ENCODE results near the gene EXOC1L. TPM values are rescaled to one million over a fixed set of nuclear protein-coding genes. Genes with fewer than 3 reads are reported as not detected.
A peak's percentile ranks its signal among the peaks of the same experiment; 100 is the strongest.

EXOC1L gene
- total RNA-seq, 4 donors from 2014 or later = not detected

DNA sequence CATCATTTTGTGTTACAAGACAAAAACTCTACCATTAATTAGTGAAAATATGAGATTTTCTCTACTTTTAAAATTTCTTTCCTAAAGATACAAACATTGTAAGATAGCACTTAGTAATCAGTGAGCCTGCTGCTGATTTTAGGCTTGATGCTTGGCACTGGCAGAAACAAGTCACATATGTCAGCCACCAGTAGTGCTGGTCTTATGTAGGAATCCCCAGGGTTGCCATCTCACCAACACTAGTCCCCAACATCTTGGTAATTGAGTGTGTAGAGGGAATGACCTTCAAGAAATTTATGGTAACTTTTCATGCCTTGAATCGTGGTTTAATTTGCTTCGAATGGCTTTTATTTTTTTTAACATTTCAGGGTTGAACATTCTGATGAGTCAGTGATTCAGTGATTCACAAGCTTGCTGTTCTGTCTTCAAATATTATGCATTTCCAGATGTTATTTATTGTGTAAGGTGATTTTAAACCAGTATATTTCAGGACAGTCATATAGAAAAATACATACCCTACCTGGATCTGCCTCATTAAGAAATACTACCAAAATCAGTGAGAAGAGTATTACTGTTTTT, 45.7 kb downstream of the EXOC1L start:
- no peak for DNase-seq (ENCODE audit: low spot score in 2 of 2)
- 24 to 36% methylated on average over 2 of the region's 2 CpGs for WGBS, 2 donors
- no peak overlapping the region for H3K4me3 ChIP-seq (ENCODE audit: low read depth, poor library complexity, severe bottlenecking)
- intact Hi-C loops (cut with DNase I; ENCODE audit: low total_unique reads) = no loop called here
- TF ChIP-seq, protein P1, sequence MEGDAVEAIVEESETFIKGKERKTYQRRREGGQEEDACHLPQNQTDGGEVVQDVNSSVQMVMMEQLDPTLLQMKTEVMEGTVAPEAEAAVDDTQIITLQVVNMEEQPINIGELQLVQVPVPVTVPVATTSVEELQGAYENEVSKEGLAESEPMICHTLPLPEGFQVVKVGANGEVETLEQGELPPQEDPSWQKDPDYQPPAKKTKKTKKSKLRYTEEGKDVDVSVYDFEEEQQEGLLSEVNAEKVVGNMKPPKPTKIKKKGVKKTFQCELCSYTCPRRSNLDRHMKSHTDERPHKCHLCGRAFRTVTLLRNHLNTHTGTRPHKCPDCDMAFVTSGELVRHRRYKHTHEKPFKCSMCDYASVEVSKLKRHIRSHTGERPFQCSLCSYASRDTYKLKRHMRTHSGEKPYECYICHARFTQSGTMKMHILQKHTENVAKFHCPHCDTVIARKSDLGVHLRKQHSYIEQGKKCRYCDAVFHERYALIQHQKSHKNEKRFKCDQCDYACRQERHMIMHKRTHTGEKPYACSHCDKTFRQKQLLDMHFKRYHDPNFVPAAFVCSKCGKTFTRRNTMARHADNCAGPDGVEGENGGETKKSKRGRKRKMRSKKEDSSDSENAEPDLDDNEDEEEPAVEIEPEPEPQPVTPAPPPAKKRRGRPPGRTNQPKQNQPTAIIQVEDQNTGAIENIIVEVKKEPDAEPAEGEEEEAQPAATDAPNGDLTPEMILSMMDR (IDR thresholded peaks at IDR 0.05) = no peak
- TF ChIP-seq POLR2A (IDR thresholded peaks at IDR 0.05) = no peak

DNA sequence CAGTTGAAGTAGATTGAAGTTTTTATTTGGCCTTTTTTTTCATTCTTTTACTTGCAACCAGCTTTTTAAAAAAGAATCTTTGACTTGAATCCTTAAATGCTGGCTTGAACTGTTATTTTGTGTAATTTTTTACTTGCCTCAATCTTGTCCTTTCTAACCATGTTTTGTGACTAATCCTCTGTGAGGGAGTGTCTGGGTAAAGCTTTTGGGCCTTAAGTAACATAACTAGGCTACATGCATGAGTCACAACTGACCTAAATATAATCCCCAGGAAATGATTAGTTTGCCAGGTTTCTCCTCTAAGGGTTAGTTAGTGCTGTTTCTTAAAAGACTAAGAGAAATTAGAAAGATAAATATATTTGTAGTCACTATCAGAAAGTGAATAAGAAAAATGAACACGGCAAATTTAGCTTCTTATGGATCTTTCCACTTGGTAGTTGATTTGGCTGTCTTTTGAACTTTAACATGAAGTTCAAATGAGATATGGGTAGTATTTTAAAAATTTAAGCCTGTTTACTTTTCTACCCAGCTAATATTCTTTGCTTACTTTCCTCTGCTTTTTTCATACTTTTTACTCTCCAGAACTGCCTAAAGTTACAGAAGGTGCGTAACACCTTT, 46.8 kb downstream of the EXOC1L start:
- 44 to 57% methylated on average over 2 of the region's 2 CpGs for WGBS, 2 donors
- no peak overlapping the region for H3K4me3 ChIP-seq (ENCODE audit: low read depth, poor library complexity, severe bottlenecking)
- intact Hi-C loops (cut with DNase I; ENCODE audit: low total_unique reads) = no loop called here
- DNase-seq (ENCODE audit: low spot score in 2 of 2) = no peak
- TF ChIP-seq POLR2A (IDR thresholded peaks at IDR 0.05) = no peak
- TF ChIP-seq, protein P1 (IDR thresholded peaks at IDR 0.05) = no peak

DNA sequence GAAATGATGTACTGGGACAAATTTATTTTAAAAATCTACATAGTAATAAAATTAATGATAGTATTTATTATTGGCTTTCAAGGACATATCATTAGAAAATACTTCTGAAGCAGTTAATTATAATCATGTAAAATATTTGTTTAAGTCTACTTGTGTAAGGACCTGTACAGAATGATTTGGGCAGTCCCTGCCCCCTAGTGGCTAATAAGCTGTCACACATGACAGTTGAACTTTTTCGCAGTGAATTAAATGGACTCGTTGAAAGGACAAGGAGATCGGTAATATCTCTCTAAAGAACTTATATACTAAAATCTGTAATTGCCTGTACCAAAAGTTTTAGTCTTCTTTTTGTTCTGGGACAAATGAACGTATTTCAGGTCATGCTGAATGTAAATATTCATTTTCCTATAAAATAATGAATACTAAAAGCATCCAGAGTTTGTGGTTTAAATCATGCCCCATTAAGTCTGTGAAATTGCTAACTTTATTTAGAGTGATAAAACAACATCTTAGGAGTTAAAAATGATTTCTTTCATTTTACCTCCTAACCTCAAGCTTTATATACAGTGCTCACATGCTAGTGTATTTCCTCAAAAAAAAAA, 47.5 kb downstream of the EXOC1L start:
- peak in 1 of 2 donors; percentile 28 for DNase-seq (ENCODE audit: low spot score in 2 of 2)
- intact Hi-C loops (cut with DNase I; ENCODE audit: low total_unique reads) = no loop called here
- 9 to 13% methylated on average over 4 of the region's 4 CpGs for WGBS, 2 donors
- no peak for TF ChIP-seq POLR2A (IDR thresholded peaks at IDR 0.05)
- TF ChIP-seq, protein P1 (IDR thresholded peaks at IDR 0.05) = no peak
- no peak overlapping the region for H3K4me3 ChIP-seq (ENCODE audit: low read depth, poor library complexity, severe bottlenecking)

DNA sequence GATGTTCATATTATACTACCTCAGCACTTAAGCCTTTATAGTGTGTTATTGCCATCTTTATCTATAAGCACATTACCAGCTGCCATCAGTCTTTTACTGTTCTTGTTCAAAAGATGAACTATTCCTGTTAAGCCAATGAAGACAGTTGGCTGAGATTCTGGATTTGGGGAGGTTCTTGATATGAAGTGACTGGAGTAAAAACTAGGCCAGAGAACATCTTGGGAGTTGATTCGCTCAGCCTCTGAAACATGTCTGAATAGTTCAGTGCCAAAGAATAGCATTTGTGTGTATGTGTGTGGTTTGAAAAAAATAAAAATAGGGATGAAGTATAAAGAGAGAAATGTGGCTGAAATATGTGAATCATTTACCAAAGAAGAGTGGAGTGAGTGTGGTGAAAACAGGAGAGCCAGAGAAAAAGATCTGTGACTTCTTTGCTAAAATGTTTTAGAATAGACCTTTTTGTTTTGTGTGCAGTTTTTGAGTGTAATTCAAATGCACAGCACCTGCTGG, 49.0 kb downstream of the EXOC1L start:
- no peak for DNase-seq (ENCODE audit: low spot score in 2 of 2)
- TF ChIP-seq, protein P1 (IDR thresholded peaks at IDR 0.05) = no peak
- no peak for TF ChIP-seq POLR2A (IDR thresholded peaks at IDR 0.05)
- intact Hi-C loops (cut with DNase I; ENCODE audit: low total_unique reads) = no loop called here
- no peak overlapping the region for H3K4me3 ChIP-seq (ENCODE audit: low read depth, poor library complexity, severe bottlenecking)
- WGBS, 2 donors = 97% methylated on average over 1 of the region's 1 CpG

DNA sequence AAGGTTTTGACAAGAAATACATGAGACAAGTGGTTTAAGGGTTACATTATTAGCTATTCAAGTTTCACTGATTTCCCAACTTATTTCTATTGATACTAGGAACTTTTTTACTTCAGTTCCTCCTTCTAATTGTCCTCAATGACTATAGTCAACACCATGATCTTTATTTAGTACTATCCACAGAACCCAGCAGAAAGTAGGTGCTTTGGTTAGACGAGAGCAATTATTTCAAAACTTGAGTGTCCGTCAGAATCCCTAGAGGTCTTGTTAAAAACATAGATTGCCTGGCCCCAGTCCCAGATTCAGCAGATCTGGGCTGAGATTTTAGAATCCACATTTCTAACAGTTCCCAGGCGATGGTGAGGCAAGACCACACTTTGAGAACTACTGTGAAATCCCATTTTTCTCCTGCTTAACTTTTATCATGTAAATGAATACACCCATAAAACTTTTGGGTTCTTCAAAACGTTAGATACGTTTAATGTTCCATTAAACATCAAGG, 51.8 kb downstream of the EXOC1L start:
- WGBS, 2 donors = 80% methylated on average over 5 of the region's 5 CpGs
- DNase-seq (ENCODE audit: low spot score in 2 of 2) = no peak

More for the DNA sequence above, 51.8 kb downstream of the EXOC1L start:
- intact Hi-C loops (cut with DNase I; ENCODE audit: low total_unique reads) = no loop called here
- TF ChIP-seq, protein P1 (IDR thresholded peaks at IDR 0.05) = no peak
- no peak for TF ChIP-seq POLR2A (IDR thresholded peaks at IDR 0.05)
- no peak overlapping the region for H3K4me3 ChIP-seq (ENCODE audit: low read depth, poor library complexity, severe bottlenecking)
